H1 (cell line): ENCODE results near the gene CPSF4L. TPM values are rescaled to one million over a fixed set of nuclear protein-coding genes. Genes with fewer than 3 reads are reported as not detected.

Experiments used
- CTCF ChIA-PET: fragments of 300-600 bp; sonication (Branson Sonifier 250); formaldehyde crosslinking; loops from one replicate; lab custom pipeline; 2021; ENCODE audit not compliant: partially characterized antibody; lab: Charles Lee
- POLR2A ChIA-PET: fragments of 300-600 bp; sonication (Branson Sonifier 250); formaldehyde crosslinking; loops from one replicate; lab custom pipeline; 2021; ENCODE audit warnings: inconsistent platforms; ENCODE audit not compliant: partially characterized antibody; lab: Charles Lee
- DNase-seq, 2 experiments: peaks; one replicate each; pipeline versions ENCODE4 v3.0.0 to v3.0.0-alpha.2; 2010 to 2022; ENCODE audit warnings: low spot score in 2 of 2, low read depth in 1 of 2, mixed read lengths in 1 of 2
- FAIRE-seq: peaks from 2 replicates; lab custom pipeline; 2011; peaks lifted over from hg19 to GRCh38; lab: Jason Lieb, UNC
- H2AFZ ChIP-seq: 2 replicates; pipeline ENCODE4 v1.8.1; 2012; ENCODE audit warnings: low read length, inconsistent platforms
- H2AK5ac ChIP-seq: 2 replicates; pipeline ENCODE4 v1.6.1; 2013; ENCODE audit warnings: low read depth, low read length
- H2BK120ac ChIP-seq: replicated peaks from 2 replicates; pipeline ENCODE3; 2013; ENCODE audit warnings: low read depth, low read length, inconsistent platforms
- H2BK12ac ChIP-seq: 2 replicates; pipeline ENCODE4 v1.6.1; 2013; ENCODE audit warnings: low read depth, low read length
- H2BK15ac ChIP-seq: 2 replicates; pipeline ENCODE4 v1.6.1; 2013; ENCODE audit warnings: low read length
- H2BK20ac ChIP-seq: 2 replicates; pipeline ENCODE4 v1.6.1; 2013; ENCODE audit warnings: low read length
- H2BK5ac ChIP-seq: 2 replicates; pipeline ENCODE4 v1.6.1; 2013; ENCODE audit warnings: low read depth, low read length
- H3K14ac ChIP-seq: 2 replicates; pipeline ENCODE4 v1.6.1; 2013; ENCODE audit warnings: inconsistent platforms; ENCODE audit not compliant: insufficient read length
- H3K18ac ChIP-seq: 2 replicates; pipeline ENCODE4 v1.6.1; 2013; ENCODE audit warnings: low read length; ENCODE audit errors: extremely low read depth
- H3K23ac ChIP-seq: 2 replicates; pipeline ENCODE4 v1.6.1; 2013; ENCODE audit warnings: inconsistent platforms; ENCODE audit not compliant: insufficient read length
- H3K23me2 ChIP-seq: 2 replicates; pipeline ENCODE4 v1.6.1; 2013; ENCODE audit warnings: low read depth, low read length
- H3K27ac ChIP-seq: 2 replicates; pipeline ENCODE4 v1.6.1; 2011; ENCODE audit warnings: low read depth, low read length, inconsistent platforms
- H3K27me3 ChIP-seq, 4 experiments: replicated peaks in 1 of 4; 1 replicate in 1 of 4; 2 replicates in 3 of 4; pipeline versions ENCODE4 v1.6.1 to v1.8.1; 2011 to 2013; ENCODE audit warnings: low read length in 3 of 4, mild to moderate bottlenecking in 3 of 4, inconsistent platforms in 2 of 4, mixed read lengths in 2 of 4, moderate library complexity in 1 of 4; ENCODE audit not compliant: control insufficient read depth in 3 of 4, insufficient read depth in 3 of 4; ENCODE audit errors: extremely low read depth in 1 of 4
- H3K36me3 ChIP-seq, 4 experiments: 2 replicates each; pipeline versions ENCODE4 v1.6.1 to v1.8.1; 2011 to 2013; ENCODE audit warnings: mild to moderate bottlenecking in 4 of 4, low read length in 3 of 4, moderate library complexity in 2 of 4, control low read depth in 1 of 4, inconsistent platforms in 1 of 4; ENCODE audit not compliant: insufficient read depth in 4 of 4, control insufficient read depth in 2 of 4
- H3K4ac ChIP-seq: replicated peaks from 2 replicates; pipeline ENCODE3; 2013; ENCODE audit warnings: low read length, low read depth, mixed read lengths, inconsistent platforms; ENCODE audit not compliant: insufficient read length
- H3K4me1 ChIP-seq, 4 experiments: replicated peaks in 1 of 4; 1 replicate in 1 of 4; 2 replicates in 3 of 4; pipeline versions ENCODE4 v1.6.1 to v1.8.1; 2011 to 2013; ENCODE audit warnings: low read length in 3 of 4, inconsistent platforms in 2 of 4, mixed read lengths in 1 of 4; ENCODE audit not compliant: insufficient read depth in 4 of 4, control insufficient read depth in 3 of 4
- H3K4me2 ChIP-seq, 2 experiments: 2 replicates each; pipeline versions ENCODE4 v1.6.1 to v1.8.1; 2011 to 2013; ENCODE audit warnings: low read depth in 2 of 2, low read length in 2 of 2, control low read depth in 1 of 2, inconsistent platforms in 1 of 2, mild to moderate bottlenecking in 1 of 2; ENCODE audit not compliant: insufficient read depth in 1 of 2
- H3K4me3 ChIP-seq, 4 experiments: fragments of 200-600, 300-600 bp in 1 of 4; sonication (generic), shearing (Covaris generic), sonication (Bioruptor Twin) in 1 of 4; 2 replicates each; pipeline versions ENCODE4 v1.5.1 to v1.8.1; 2011 to 2016; ENCODE audit warnings: low read length in 4 of 4, low read depth in 3 of 4, control low read depth in 2 of 4, inconsistent platforms in 2 of 4, mild to moderate bottlenecking in 2 of 4, mixed read lengths in 1 of 4, moderate library complexity in 1 of 4; ENCODE audit not compliant: insufficient read depth in 2 of 4; ENCODE audit errors: extremely low read depth in 1 of 4
- H3K56ac ChIP-seq: replicated peaks from 2 replicates; pipeline ENCODE3; 2013; ENCODE audit warnings: low read depth, mild to moderate bottlenecking, mixed read lengths, low read length, inconsistent platforms; ENCODE audit not compliant: insufficient read length
- H3K79me1 ChIP-seq: 2 replicates; pipeline ENCODE4 v1.6.1; 2013; ENCODE audit warnings: low read depth, low read length, control low read depth
- H3K79me2 ChIP-seq, 2 experiments: 2 replicates each; pipeline versions ENCODE4 v1.6.1 to v1.8.1; 2012 to 2013; ENCODE audit warnings: low read length in 2 of 2, mild to moderate bottlenecking in 2 of 2, inconsistent platforms in 1 of 2; ENCODE audit not compliant: insufficient read depth in 2 of 2, control insufficient read depth in 1 of 2
- H3K9ac ChIP-seq, 4 experiments: replicated peaks in 1 of 4; 1 replicate in 1 of 4; 2 replicates in 3 of 4; pipeline versions ENCODE4 v1.6.1 to v1.8.1; 2011 to 2013; ENCODE audit warnings: low read depth in 3 of 4, low read length in 3 of 4, control low read depth in 2 of 4, mild to moderate bottlenecking in 2 of 4, moderate library complexity in 2 of 4, inconsistent platforms in 1 of 4; ENCODE audit errors: extremely low read depth in 1 of 4
- H3K9me3 ChIP-seq, 2 experiments: 2 replicates each; pipeline versions ENCODE4 v1.6.1 to v1.8.1; 2012 to 2013; ENCODE audit warnings: mild to moderate bottlenecking in 2 of 2, moderate library complexity in 2 of 2, control low read depth in 1 of 2, inconsistent platforms in 1 of 2, low read depth in 1 of 2, low read length in 1 of 2, mixed read lengths in 1 of 2; ENCODE audit not compliant: insufficient read depth in 2 of 2
- H4K20me1 ChIP-seq, 2 experiments: replicated peaks in 1 of 2; 2 replicates each; pipeline versions ENCODE3 to v1.8.1; 2011 to 2013; ENCODE audit warnings: inconsistent platforms in 2 of 2, low read length in 2 of 2, mild to moderate bottlenecking in 1 of 2; ENCODE audit not compliant: insufficient read depth in 2 of 2, control insufficient read depth in 1 of 2
- H4K5ac ChIP-seq: 2 replicates; pipeline ENCODE4 v1.6.1; 2013; ENCODE audit warnings: low read length, low read depth, mixed read lengths, inconsistent platforms; ENCODE audit not compliant: insufficient read length
- H4K8ac ChIP-seq: 2 replicates; pipeline ENCODE4 v1.8.0; 2013; ENCODE audit warnings: mild to moderate bottlenecking, moderate library complexity, low read length, inconsistent platforms; ENCODE audit not compliant: insufficient read depth; ENCODE audit errors: extremely low read depth
- H4K91ac ChIP-seq: replicated peaks from 2 replicates; pipeline ENCODE3; 2013; ENCODE audit warnings: low read length, mixed read lengths, inconsistent platforms; ENCODE audit not compliant: insufficient read length
- NRF1 ChIP-seq: IDR thresholded peaks from 2 replicates; pipeline ENCODE4 v1.6.1; 2011; ENCODE audit warnings: mild to moderate bottlenecking, low read depth, low read length, improper control_type of control experiment
- WGBS, 2 experiments: shearing (Covaris generic) in 1 of 2; methylation state at CpG; one replicate each; pipeline versions ENCODE4 v1.1.6 to v1.1.7; 2013 to 2015; ENCODE audit warnings: low lambda C conversion rate in 2 of 2, mixed read lengths in 2 of 2, inconsistent platforms in 1 of 2, low coverage in 1 of 2, missing lambda C conversion rate in 1 of 2; ENCODE audit not compliant: insufficient replicate concordance in 2 of 2, insufficient coverage in 1 of 2, insufficient read length in 1 of 2; ENCODE audit errors: extremely low coverage in 1 of 2, missing lambda C conversion rate in 1 of 2; 5-methylcytosine and 5-hydroxymethylcytosine counted together
- long read RNA-seq, 2 experiments: library from RNA in 1 of 2; library from capped mRNA in 1 of 2; stranded (forward); transcript quantifications; one replicate each; pipeline ENCODE4 v2.0.0, GENCODE V29; 2021; ENCODE audit warnings: inconsistent platforms in 1 of 2
- polyA minus RNA-seq, 3 experiments: library from RNA; depleted of rRNA, polyadenylated mRNA; stranded (reverse); fragments of >200 nt; gene quantifications; 1 replicate in 2 of 3; 2 replicates in 1 of 3; pipeline ENCODE4 v1.2.3, GENCODE V29; 2011
- polyA plus RNA-seq, 7 experiments: library from polyadenylated mRNA; depleted of rRNA in 3 of 7; stranded (reverse) in 5 of 7; unstranded in 2 of 7; fragments of >200 nt in 5 of 7; fragments of 200-250 nt in 2 of 7; gene quantifications; 1 replicate in 5 of 7; 2 replicates in 1 of 7; 4 replicates in 1 of 7; pipeline versions ENCODE4 v1.2.1 to v1.2.3, GENCODE V29; 2011 to 2013; ENCODE audit warnings: missing spikeins in 2 of 7, mixed read lengths in 2 of 7
- total RNA-seq: library from RNA; stranded (reverse); fragmentation: NEBNext Ultra II Directional; extraction: Animal tissue kit (Norgen Biotek cat#: 25700); gene quantifications from 2 replicates; pipeline ENCODE4 v1.2.1, GENCODE V29; 2021

Gene CPSF4L, protein sequence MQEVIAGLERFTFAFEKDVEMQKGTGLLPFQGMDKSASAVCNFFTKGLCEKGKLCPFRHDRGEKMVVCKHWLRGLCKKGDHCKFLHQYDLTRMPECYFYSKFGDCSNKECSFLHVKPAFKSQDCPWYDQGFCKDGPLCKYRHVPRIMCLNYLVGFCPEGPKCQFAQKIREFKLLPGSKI
- total RNA-seq (not detected in 2 replicates), polyA plus RNA-seq (2011; rRNA removed) (0.28 TPM in 1 of 2 replicates, not detected in the other), polyA minus RNA-seq (2011; rRNA and poly(A)+ RNA removed) (not detected in 2 replicates)
- not detected for polyA plus RNA-seq (2011; cell fraction: cytosol; rRNA removed)
- not detected for polyA plus RNA-seq (2011; cell fraction: nucleus; rRNA removed)
- polyA plus RNA-seq (2012, experiment 1 of 2): not detected in 4 replicates
- not detected for polyA plus RNA-seq (2012, experiment 2 of 2)
- not detected for polyA plus RNA-seq (2013, experiment 1 of 2)
- polyA plus RNA-seq (2013, experiment 2 of 2): not detected
- polyA minus RNA-seq (2011; cell fraction: cytosol; rRNA and poly(A)+ RNA removed): not detected
- not detected for polyA minus RNA-seq (2011; cell fraction: nucleus; rRNA and poly(A)+ RNA removed)
- long read RNA-seq, experiment 1: 0 reads
- long read RNA-seq, experiment 2: 0 reads

DNA sequence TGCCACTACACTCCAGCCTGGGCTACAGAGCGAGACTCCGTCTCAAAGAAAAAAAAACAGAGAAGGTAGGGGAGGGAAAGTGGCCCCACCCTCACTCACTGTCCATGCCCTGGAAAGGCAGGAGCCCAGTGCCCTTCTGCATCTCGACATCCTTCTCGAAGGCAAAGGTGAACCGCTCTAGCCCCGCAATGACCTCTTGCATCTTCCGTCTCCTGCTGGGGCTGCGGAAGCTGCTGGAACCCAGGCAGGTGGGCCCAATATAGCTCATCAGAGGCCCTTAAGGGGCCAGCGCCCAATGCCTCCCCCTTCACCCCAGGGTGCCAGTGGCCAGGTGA is at the start of gene CPSF4L:
CPSF4L (minus strand) TSS at position 264 of the 335 bp plus-strand sequence; CDS start at position 202, 62 bp downstream.
- no peak within 1 kb of the TSS for H3K14ac ChIP-seq
- H3K23me2 ChIP-seq: no peaks in the 10 kb centered on the region; the same call in 1 of the 2 replicates
- 85% methylated on average over 9 of the region's 9 CpGs; no CpG with 5 or more reads in 1 of the 2 experiments for WGBS, 2 experiments
- H3K27me3 ChIP-seq: peaks cover 0 to 10% (median 4%) of the 10 kb centered on the region in 4 experiments; a peak in 4 of 7 replicates
- peaks cover 5 to 18% (median 11%) of the 10 kb centered on the region in 4 experiments for H3K4me1 ChIP-seq
- no peaks in the 10 kb centered on the region for H3K36me3 ChIP-seq
- FAIRE-seq (no peak), DNase-seq (no peak)
- H2BK15ac ChIP-seq: no peak within 1 kb of the TSS
- peak within 1 kb of the TSS; percentile 74 for H3K4ac ChIP-seq
- H3K79me2 ChIP-seq: no peaks in the 10 kb centered on the region
- no peak within 1 kb of the TSS; the same call in 1 of the 2 replicates for H2BK5ac ChIP-seq
- H3K27ac ChIP-seq: 0 out of 2 replicates have a peak within 1 kb of the TSS, but pooled peaks have one; percentile 3
- H3K56ac ChIP-seq: no peak within 1 kb of the TSS
- POLR2A ChIA-PET: interaction anchor here (0.8 to 1.1 kb wide), 2 partner anchors 44 to 119 kb away, joined by 4 read pairs; no protein-coding TSS in a partner anchor
- H3K4me2 ChIP-seq: peak within 1 kb of the TSS; percentile 47 to 63
- H3K79me1 ChIP-seq: no peaks in the 10 kb centered on the region
- no peak within 1 kb of the TSS for H2BK20ac ChIP-seq
- H4K5ac ChIP-seq: no peak within 1 kb of the TSS
- peak within 1 kb of the TSS; percentile 89 for H4K91ac ChIP-seq
- H3K4me3 ChIP-seq: peak within 1 kb of the TSS in 1 of 4 experiments; percentile 25; a peak in 1 of 8 replicates
- no peak within 1 kb of the TSS for H2BK120ac ChIP-seq
- H4K8ac ChIP-seq: peak within 1 kb of the TSS; percentile 38; the same call in 1 of the 2 replicates
- no peak within 1 kb of the TSS for H3K9ac ChIP-seq
- H2AFZ ChIP-seq: no peak within 1 kb of the TSS; the same call in 1 of the 2 replicates
- peak within 1 kb of the TSS; percentile 40; the same call in 1 of the 2 replicates for H3K18ac ChIP-seq
- H3K9me3 ChIP-seq: no peaks in the 10 kb centered on the region
- no peak within 1 kb of the TSS for H3K23ac ChIP-seq
- 0 out of 2 replicates have a peak within 1 kb of the TSS, but pooled peaks have one; percentile 80 for H2AK5ac ChIP-seq
- CTCF ChIA-PET: interaction anchor here (0.6 to 19.7 kb wide), 8 partner anchors 11 to 1183 kb away, joined by 3 to 439 read pairs (median 6); partner anchors contain the start of gene CDC42EP4
- no peaks in the 10 kb centered on the region for H4K20me1 ChIP-seq
- H2BK12ac ChIP-seq: peak within 1 kb of the TSS; percentile 63
- TF ChIP-seq NRF1: no peak
